Kidney (tissue), 14 donors: ENCODE measurements around the gene JAK3. TPM values are rescaled to one million over a fixed set of nuclear protein-coding genes. Genes with fewer than 3 reads are reported as not detected.

Source experiments
- DNase-seq, 5 donors: peaks; one replicate each; pipeline ENCODE4 v3.0.0-alpha.2; 2013 to 2020
- FAIRE-seq: peaks from 2 replicates; lab custom pipeline; 2012; peaks lifted over from hg19 to GRCh38; lab: Jason Lieb, UNC
- H3K27ac ChIP-seq, 2 donors: one replicate each; pipeline ENCODE4 v1.7.0; 2013; ENCODE audit warnings: low read depth in 2 of 2, low read length in 2 of 2, inconsistent platforms in 1 of 2
- H3K27me3 ChIP-seq: one replicate; pipeline ENCODE4 v1.7.1; 2013; ENCODE audit warnings: low read length, inconsistent platforms; ENCODE audit not compliant: control insufficient read depth, insufficient read depth
- H3K36me3 ChIP-seq, 3 donors: one replicate each; pipeline versions ENCODE4 v1.7.0 to v1.7.1; 2013; ENCODE audit warnings: low read length in 3 of 3, control low read depth in 1 of 3, inconsistent platforms in 1 of 3; ENCODE audit not compliant: insufficient read depth in 3 of 3, control insufficient read depth in 2 of 3
- H3K4me1 ChIP-seq, 3 donors: one replicate each; pipeline versions ENCODE4 v1.7.0 to v1.7.1; 2013; ENCODE audit warnings: low read length in 3 of 3, inconsistent platforms in 1 of 3, low read depth in 1 of 3; ENCODE audit not compliant: control insufficient read depth in 2 of 3, insufficient read depth in 2 of 3
- H3K4me3 ChIP-seq, 3 donors: one replicate each; pipeline versions ENCODE4 v1.7.0 to v1.8.1; 2013; ENCODE audit warnings: low read length in 3 of 3, control low read depth in 1 of 3, inconsistent platforms in 1 of 3
- H3K9ac ChIP-seq, 3 donors: one replicate each; pipeline versions ENCODE4 v1.7.0 to v1.7.1; 2013; ENCODE audit warnings: low read length in 3 of 3, control low read depth in 1 of 3, inconsistent platforms in 1 of 3
- H3K9me3 ChIP-seq, 3 donors: one replicate each; pipeline versions ENCODE4 v1.7.0 to v1.7.1; 2013; ENCODE audit warnings: low read length in 3 of 3, control low read depth in 1 of 3, inconsistent platforms in 1 of 3; ENCODE audit not compliant: control insufficient read depth in 2 of 3, insufficient read depth in 1 of 3
- CTCF ChIP-seq: IDR thresholded peaks from 3 replicates; pipeline ENCODE4 v1.5.1; 2012; ENCODE audit warnings: mild to moderate bottlenecking, moderate library complexity, borderline replicate concordance; ENCODE audit not compliant: insufficient read depth; ENCODE audit errors: extremely low read depth
- intact Hi-C: fragments of 100-400 bp; cut with DNase I; formaldehyde crosslinking; loops from one replicate; pipeline ENCODE4 v1.11.1; 2022
- polyA plus RNA-seq: library from polyadenylated mRNA; stranded (reverse); fragments of 350-450 nt; fragmentation: Illumina TruSeq; extraction: RNeasy Lipid Tissue Mini Kit (QIAGEN cat#74804); gene quantifications from one replicate; pipeline ENCODE4 v1.2.3, GENCODE V29; 2014; ENCODE audit warnings: low read depth, low replicate concordance; ENCODE audit not compliant: insufficient read depth
- total RNA-seq: library from RNA; stranded (reverse); fragmentation: NEBNext Ultra II Directional; extraction: Animal tissue kit (Norgen Biotek cat#: 25700); gene quantifications from one replicate; pipeline ENCODE4 v1.2.1, GENCODE V29; 2021
- donor health status: control.
- donor health status: control.
- donor health status: control.
- donor health status: control.
- donor health status: control.
- donor health status: DM: yes; HTN: yes; CAD: no.
- donor health status: Normal renal cell carcinoma (clear cell type).

Gene JAK3
- total and polyA plus RNA-seq, 2 donors from 2014 or later: 3.5 to 30.8 TPM

- Histone ChIP-seq H3K27ac (no peak overlapping the region), H3K4me3 (no peak overlapping the region), H3K4me1 (peaks cover 0 to 2% (median 0%) of the 10 kb centered on the region in 3 donors), H3K9ac (no peak overlapping the region), H3K36me3 (no peaks in the 10 kb centered on the region), H3K9me3 (no peaks in the 10 kb centered on the region), H3K27me3 (no peaks in the 10 kb centered on the region)
- TF ChIP-seq CTCF: no peak
- intact Hi-C loops: no loop called here
- DNase-seq: no peak
- no peak for FAIRE-seq
Measured at GRCh38 chr19:17843292-17843827, 4.4 kb downstream of the JAK3 start.

- DNase-seq (peak in 1 of 5 donors; percentile 69), FAIRE-seq (no peak)
- H3K36me3 ChIP-seq: no peaks in the 10 kb centered on the region
- H3K9ac ChIP-seq: no peak overlapping the region
- no peak for TF ChIP-seq CTCF
- H3K27me3 ChIP-seq: no peaks in the 10 kb centered on the region
- no peak overlapping the region for H3K4me3 ChIP-seq
- H3K4me1 ChIP-seq: peaks cover 0 to 2% (median 0%) of the 10 kb centered on the region in 3 donors
- no peak overlapping the region for H3K27ac ChIP-seq
- H3K9me3 ChIP-seq: no peaks in the 10 kb centered on the region
- intact Hi-C loops: no loop called here
Measured at GRCh38 chr19:17842663-17843291, 5.0 kb downstream of the JAK3 start.

GRCh38 chr19:17841810-17842662 lies 5.7 kb downstream of the JAK3 start:
- H3K27me3 ChIP-seq: no peaks in the 10 kb centered on the region
- no peaks in the 10 kb centered on the region for H3K9me3 ChIP-seq
- no peaks in the 10 kb centered on the region for H3K36me3 ChIP-seq
- FAIRE-seq (no peak), DNase-seq (peak; percentile 96 to 97 (median 96))
- TF ChIP-seq CTCF: no peak
- no peak overlapping the region for H3K9ac ChIP-seq
- peaks cover 0 to 2% (median 0%) of the 10 kb centered on the region in 3 donors for H3K4me1 ChIP-seq
- no peak overlapping the region for H3K27ac ChIP-seq
- no peak overlapping the region for H3K4me3 ChIP-seq
- intact Hi-C loops: no loop called here
